K562 (cell line): Measurements from ENCODE around the gene NEU3. TPM values are rescaled to one million over a fixed set of nuclear protein-coding genes. Genes with fewer than 3 reads are reported as not detected.
"Not testable (repeated sequence)": the region's sequence is repeated elsewhere in the genome, so short reads cannot be mapped to it uniquely, and the experiment has no call there.

Experiments used
- ATAC-seq: fragments of 200-7000 bp; cut with Tn5 transposase; 3 replicates; pipeline ENCODE4 v1.9.1; 2020; ENCODE audit warnings: moderate library complexity
- BruUV-seq: library from RNA; stranded (reverse); fragments of 400-500 nt; replicated peaks from 2 replicates; lab custom pipeline; 2021; lab: Mats Ljungman, UMichigan
- CTCF ChIA-PET: fragments of 300-600 bp; formaldehyde crosslinking; extraction: SDS; loops from one replicate; lab custom pipeline; 2021; ENCODE audit warnings: low intra/inter-chr PET ratio; lab: Yijun Ruan, JAX
- POLR2A ChIA-PET: fragments of 300-600, 350-650 bp; sonication (Branson Sonifier 250); formaldehyde crosslinking; extraction: SDS; loops from one replicate; lab custom pipeline; 2021; ENCODE audit warnings: antibody characterized with exemption, inconsistent platforms; lab: Yijun Ruan, JAX
- DNase-seq, 4 experiments: peaks; one replicate each; pipeline versions ENCODE4 v3.0.0 to v3.0.0-alpha.2; 2011 to 2018; ENCODE audit warnings: low spot score in 3 of 4, mixed read lengths in 3 of 4; ENCODE audit errors: extremely low read depth in 1 of 4
- FAIRE-seq: peaks from 2 replicates; lab custom pipeline; 2011; peaks lifted over from hg19 to GRCh38; lab: Jason Lieb, UNC
- H2AFZ ChIP-seq: 2 replicates; pipeline ENCODE4 v1.6.0; 2011; ENCODE audit warnings: low read depth, low read length, control low read depth, inconsistent platforms
- H3K27ac ChIP-seq: fragments of 200-600 bp; 3 replicates; pipeline ENCODE4 v1.8.0; 2011; ENCODE audit warnings: low read depth, mild to moderate bottlenecking, control low read depth, inconsistent platforms, low read length, moderate library complexity, mixed read lengths; ENCODE audit errors: extremely low read depth
- H3K27me3 ChIP-seq, 2 experiments: fragments of 300-600 bp in 1 of 2; 2 replicates in 1 of 2; 3 replicates in 1 of 2; pipeline versions ENCODE4 v1.6.0 to v1.8.0; 2011; ENCODE audit warnings: inconsistent platforms in 2 of 2, low read length in 2 of 2, mild to moderate bottlenecking in 1 of 2, mixed read lengths in 1 of 2, moderate library complexity in 1 of 2; ENCODE audit not compliant: control insufficient read depth in 2 of 2, insufficient read depth in 2 of 2
- H3K36me3 ChIP-seq: fragments of 300-600 bp; 3 replicates; pipeline ENCODE4 v1.8.0; 2011; ENCODE audit warnings: mild to moderate bottlenecking, low read length, inconsistent platforms; ENCODE audit not compliant: control insufficient read depth, insufficient read depth
- H3K4me1 ChIP-seq, 2 experiments: fragments of 200-600 bp in 1 of 2; replicated peaks in 1 of 2; 2 replicates in 1 of 2; 3 replicates in 1 of 2; pipeline versions ENCODE4 v1.5.1 to v1.8.0; 2011; ENCODE audit warnings: inconsistent platforms in 2 of 2, low read length in 2 of 2, mild to moderate bottlenecking in 1 of 2, mixed read lengths in 1 of 2, moderate library complexity in 1 of 2; ENCODE audit not compliant: control insufficient read depth in 2 of 2, insufficient read depth in 2 of 2
- H3K4me2 ChIP-seq: 2 replicates; pipeline ENCODE4 v1.6.1; 2011; ENCODE audit warnings: low read length, control low read depth, inconsistent platforms, mixed read lengths; ENCODE audit not compliant: insufficient read depth
- H3K4me3 ChIP-seq: fragments of 200-600 bp; sonication (generic), shearing (Covaris generic); 2 replicates; pipeline ENCODE4 v1.5.1; 2016; ENCODE audit warnings: control low read depth, inconsistent platforms
- H3K79me2 ChIP-seq: fragments of 200-600 bp; 3 replicates; pipeline ENCODE4 v1.8.0; 2011; ENCODE audit warnings: low read length, inconsistent platforms; ENCODE audit not compliant: control insufficient read depth, insufficient read depth
- H3K9ac ChIP-seq, 2 experiments: 2 replicates each; pipeline versions ENCODE4 v1.6.0 to v1.6.1; 2011; ENCODE audit warnings: low read depth in 2 of 2, low read length in 2 of 2, control low read depth in 1 of 2, inconsistent platforms in 1 of 2, mild to moderate bottlenecking in 1 of 2, mixed read lengths in 1 of 2; ENCODE audit not compliant: insufficient read depth in 1 of 2
- H3K9me1 ChIP-seq: one replicate; pipeline ENCODE4 v1.6.0; 2011; ENCODE audit warnings: inconsistent platforms, mild to moderate bottlenecking, low read length, moderate library complexity; ENCODE audit not compliant: control insufficient read depth, insufficient read depth
- H3K9me3 ChIP-seq: replicated peaks from 2 replicates; pipeline ENCODE4 v1.5.1; 2011; ENCODE audit warnings: low read depth, low read length, inconsistent platforms; ENCODE audit not compliant: control insufficient read depth, insufficient read depth
- H4K20me1 ChIP-seq: replicated peaks from 2 replicates; pipeline ENCODE4 v1.6.1; 2011; ENCODE audit warnings: low read length, inconsistent platforms, mixed read lengths; ENCODE audit not compliant: control insufficient read depth, insufficient read depth
- BCOR ChIP-seq: fragments of 450-650 bp; IDR thresholded peaks from 2 replicates; pipeline ENCODE4 v1.6.1; 2016
- C11orf30 ChIP-seq: fragments of 450-650 bp; IDR thresholded peaks from 2 replicates; pipeline ENCODE4 v1.6.1; 2016; ENCODE audit warnings: low read depth, mild to moderate bottlenecking
- FOSL1 ChIP-seq: fragments of 200-800 bp; sonication (Bioruptor generic); conservative IDR thresholded peaks from 2 replicates; pipeline ENCODE4 v1.6.1; 2016; ENCODE audit warnings: missing genetic modification characterization, missing compliant biosample characterization
- L3MBTL2 ChIP-seq: fragments of 450-650 bp; IDR thresholded peaks from 2 replicates; pipeline ENCODE4 v1.6.1; 2016; ENCODE audit warnings: mild to moderate bottlenecking, moderate library complexity
- LARP7 ChIP-seq: fragments of 450-650 bp; IDR thresholded peaks from 2 replicates; pipeline ENCODE4 v1.6.1; 2016
- NFE2 ChIP-seq: IDR thresholded peaks from 2 replicates; pipeline ENCODE4 v1.6.1; 2014; ENCODE audit warnings: antibody characterized with exemption, low read depth
- POLR2G ChIP-seq: fragments of 200-400 bp; formaldehyde crosslinking; IDR thresholded peaks from 2 replicates; pipeline ENCODE4 v1.6.1; 2017; ENCODE audit warnings: low read depth, mild to moderate bottlenecking, antibody characterized with exemption, low read length, moderate library complexity
- SMARCE1 ChIP-seq: fragments of 450-650 bp; IDR thresholded peaks from 2 replicates; pipeline ENCODE4 v1.7.1; 2016; ENCODE audit warnings: mild to moderate bottlenecking
- SPI1 ChIP-seq: IDR thresholded peaks from 2 replicates; pipeline ENCODE4 v1.6.1; 2011; ENCODE audit warnings: low read depth, low read length, control low read depth, borderline replicate concordance
- ZNF316 ChIP-seq: fragments of 450-650 bp; IDR thresholded peaks from 2 replicates; pipeline ENCODE4 v1.6.1; 2016
- ZNF384 ChIP-seq: IDR thresholded peaks from 2 replicates; pipeline ENCODE4 v1.6.1; 2012; ENCODE audit warnings: low read depth, low read length, improper control_type of control experiment
- WGBS: fragments of 100-300 bp; shearing (Covaris generic); methylation state at CpG from one replicate; pipeline ENCODE4 v1.1.6; 2016; ENCODE audit warnings: low coverage, mixed read lengths; ENCODE audit not compliant: insufficient coverage; ENCODE audit errors: missing lambda C conversion rate; 5-methylcytosine and 5-hydroxymethylcytosine counted together
- in situ Hi-C: fragments of 300-500 bp; cut with MboI; formaldehyde crosslinking; loops from 4 replicates; pipeline ENCODE4 v1.15.0; 2018; ENCODE audit warnings: inconsistent platforms, mixed read lengths
- intact Hi-C: fragments of 100-400 bp; cut with micrococcal nuclease; formaldehyde crosslinking; loops from 2 replicates; pipeline ENCODE4 v1.14.2; 2022
- polyA plus RNA-seq, 8 experiments: library from polyadenylated mRNA; depleted of rRNA in 4 of 8; stranded (reverse) in 5 of 8; unstranded in 3 of 8; fragments of >200 nt; fragmentation: Nextera tagmentation in 2 of 8; fragmentation: Illumina TruSeq in 1 of 8; extraction: Ambion mirVana in 2 of 8; extraction: Trizol in 1 of 8; gene quantifications; 2 replicates each; pipeline versions ENCODE4 v1.2.1 to v1.2.3, GENCODE V29; 2011 to 2014; ENCODE audit warnings: inconsistent platforms in 1 of 8, missing spikeins in 1 of 8
- total RNA-seq, 7 experiments: library from RNA; depleted of rRNA in 6 of 7; stranded (reverse); fragments of >200 nt in 6 of 7; fragmentation: Illumina TruSeq in 2 of 7; extraction: Trizol in 2 of 7; gene quantifications; 2 replicates each; pipeline versions ENCODE4 v1.2.1 to v1.2.3, GENCODE V29; 2011 to 2021; ENCODE audit warnings: low replicate concordance in 1 of 7

The NEU3 gene
- total and polyA plus RNA-seq, 9 of the 15 experiments (the other 6 are each of a cell fraction or from before 2014, with no cell fraction given): 6.2 to 41.3 (median 31.1) TPM

GRCh38 chr11:74990150-74990549 lies 1.4 kb downstream of the NEU3 start:
- BruUV-seq, H3K27ac ChIP-seq, H4K20me1 ChIP-seq, CTCF ChIA-PET, intact Hi-C loops, in situ Hi-C loops, H3K9me3 ChIP-seq, FAIRE-seq, H3K27me3 ChIP-seq, H2AFZ ChIP-seq, ATAC-seq, H3K9me1 ChIP-seq: not testable (repeated sequence)
- Histone ChIP-seq H3K4me3 (peak overlapping the region; percentile 97; the same call in 1 of the 2 replicates), H3K36me3 (peaks cover 34% of the 10 kb centered on the region), H3K4me1 (peaks cover 4 to 25% of the 10 kb centered on the region in 2 experiments; a peak in 4 of 5 replicates), H3K9ac (peak overlapping the region; percentile 73 to 90; a peak in 2 of 4 replicates), H3K79me2 (peaks cover 47% of the 10 kb centered on the region), H3K4me2 (peak overlapping the region; percentile 96)
- DNase-seq: peak in 1 of 4 experiments; percentile 18
- POLR2A ChIA-PET: interaction anchor here (0.5 to 3.2 kb wide), 7 partner anchors 9 to 41 kb away, joined by 3 to 14 read pairs (median 5); partner anchors contain the start of genes SPCS2 and XRRA1
- TF ChIP-seq POLR2G (0 out of 2 replicates have a peak, but pooled peaks have one; percentile 20), L3MBTL2 (peak; percentile 29; the same call in 1 of the 2 replicates), SMARCE1 (peak; percentile 19; the same call in 1 of the 2 replicates), LARP7 (0 out of 2 replicates have a peak, but pooled peaks have one; percentile 21), NFE2 (peak; percentile 70), C11orf30 (peak; percentile 54; the same call in 1 of the 2 replicates), ZNF384 (peak; percentile 21; the same call in 1 of the 2 replicates), FOSL1 (tag) (0 out of 2 replicates have a peak, but pooled peaks have one; percentile 9), BCOR (0 out of 2 replicates have a peak, but pooled peaks have one; percentile 29), SPI1 (peak; percentile 59; the same call in 1 of the 2 replicates), ZNF316 (peak; percentile 45; the same call in 1 of the 2 replicates)
- WGBS: 10% methylated on average over 4 of the region's 4 CpGs
